ENCODE measurements around the gene LSMEM2. TPM values are rescaled to one million over a fixed set of nuclear protein-coding genes. Genes with fewer than 3 reads are reported as not detected.

Gene LSMEM2
- total and polyA plus RNA-seq, 2 experiments from 2014 or later, result not detected

DNA sequence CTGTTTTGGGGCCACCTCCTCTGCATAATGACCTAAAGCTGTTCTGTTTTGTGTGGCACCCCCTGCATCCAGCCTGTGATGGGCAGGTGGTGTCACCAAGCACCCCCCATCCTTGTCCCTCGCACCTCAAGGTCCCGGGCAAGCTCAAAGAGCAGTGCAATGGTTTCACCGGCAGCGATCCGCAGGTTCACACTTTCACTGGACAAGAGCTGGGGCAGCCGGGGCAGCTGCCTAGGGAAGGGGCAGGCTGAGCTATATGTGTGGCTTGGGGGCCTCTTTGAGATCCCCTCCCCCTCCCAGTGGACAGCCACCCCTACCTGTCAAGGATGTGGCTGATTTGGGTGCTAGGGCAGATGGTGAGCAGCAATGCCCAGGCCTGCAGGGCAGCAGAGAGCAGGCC, 10.2 kb downstream of the LSMEM2 start:
- TF ChIP-seq, protein P1, sequence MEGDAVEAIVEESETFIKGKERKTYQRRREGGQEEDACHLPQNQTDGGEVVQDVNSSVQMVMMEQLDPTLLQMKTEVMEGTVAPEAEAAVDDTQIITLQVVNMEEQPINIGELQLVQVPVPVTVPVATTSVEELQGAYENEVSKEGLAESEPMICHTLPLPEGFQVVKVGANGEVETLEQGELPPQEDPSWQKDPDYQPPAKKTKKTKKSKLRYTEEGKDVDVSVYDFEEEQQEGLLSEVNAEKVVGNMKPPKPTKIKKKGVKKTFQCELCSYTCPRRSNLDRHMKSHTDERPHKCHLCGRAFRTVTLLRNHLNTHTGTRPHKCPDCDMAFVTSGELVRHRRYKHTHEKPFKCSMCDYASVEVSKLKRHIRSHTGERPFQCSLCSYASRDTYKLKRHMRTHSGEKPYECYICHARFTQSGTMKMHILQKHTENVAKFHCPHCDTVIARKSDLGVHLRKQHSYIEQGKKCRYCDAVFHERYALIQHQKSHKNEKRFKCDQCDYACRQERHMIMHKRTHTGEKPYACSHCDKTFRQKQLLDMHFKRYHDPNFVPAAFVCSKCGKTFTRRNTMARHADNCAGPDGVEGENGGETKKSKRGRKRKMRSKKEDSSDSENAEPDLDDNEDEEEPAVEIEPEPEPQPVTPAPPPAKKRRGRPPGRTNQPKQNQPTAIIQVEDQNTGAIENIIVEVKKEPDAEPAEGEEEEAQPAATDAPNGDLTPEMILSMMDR (IDR thresholded peaks at IDR 0.05; ENCODE audit: poor library complexity), result no peak
- no peak for TF ChIP-seq EZH2phosphoT487 (IDR thresholded peaks at IDR 0.05; ENCODE audit: low read depth, severe bottlenecking, unreplicated experiment)
- Histone ChIP-seq H3K79me2 (peaks cover 16% of the 10 kb centered on the region), H3K4me3 (no peak overlapping the region), H3K27ac (no peak overlapping the region), H3K36me3 (replicated peaks; ENCODE audit: insufficient read depth, low read depth) (no peaks in the 10 kb centered on the region), H3K9me2 (replicated peaks; ENCODE audit: insufficient read depth) (no peaks in the 10 kb centered on the region), H3K4me1 (ENCODE audit: insufficient read depth) (peaks cover 15% of the 10 kb centered on the region), H4K20me1 (ENCODE audit: insufficient read depth, poor library complexity, severe bottlenecking) (no peaks in the 10 kb centered on the region), H3K9me3 (ENCODE audit: low read depth) (no peaks in the 10 kb centered on the region), H3K4me2 (no peak overlapping the region), H3K27me3 (no peaks in the 10 kb centered on the region), H2AFZ (no peak overlapping the region)
- DNase-seq (ENCODE audit: low spot score), result no peak
- 97% methylated on average over 6 of the region's 6 CpGs for WGBS (ENCODE audit: low lambda C conversion rate, missing lambda C conversion rate)

DNA sequence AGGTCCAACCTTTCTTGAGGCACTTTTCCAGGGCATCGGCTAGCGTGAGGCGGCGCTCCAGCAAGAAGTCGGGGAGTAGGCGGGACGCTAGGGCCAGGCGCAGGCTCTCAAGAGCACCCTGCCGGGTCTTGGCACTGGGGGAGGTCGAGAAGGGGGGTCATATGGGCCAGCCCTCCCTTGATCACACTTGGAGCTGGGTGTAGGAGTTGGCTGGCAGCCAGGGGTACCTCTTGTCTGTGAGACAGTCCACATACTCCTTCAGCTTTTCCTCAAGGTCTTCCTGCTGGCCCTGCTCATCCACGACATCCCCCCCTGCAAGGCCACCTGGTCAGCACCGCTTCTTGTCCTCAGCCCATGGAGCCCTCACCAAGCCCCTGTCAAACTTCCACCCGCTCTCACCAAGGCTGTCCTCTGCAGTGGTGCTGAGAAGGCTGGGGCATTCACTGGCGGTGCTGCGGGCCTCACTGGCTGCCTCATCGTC, 11.3 kb downstream of the LSMEM2 start:
- DNase-seq (ENCODE audit: low spot score), result no peak
- Histone ChIP-seq H3K36me3 (replicated peaks; ENCODE audit: insufficient read depth, low read depth) (no peaks in the 10 kb centered on the region), H3K27me3 (no peaks in the 10 kb centered on the region), H3K79me2 (peaks cover 16% of the 10 kb centered on the region), H2AFZ (no peak overlapping the region), H3K9me2 (replicated peaks; ENCODE audit: insufficient read depth) (no peaks in the 10 kb centered on the region), H3K27ac (no peak overlapping the region), H4K20me1 (ENCODE audit: insufficient read depth, poor library complexity, severe bottlenecking) (no peaks in the 10 kb centered on the region), H3K9me3 (ENCODE audit: low read depth) (no peaks in the 10 kb centered on the region), H3K4me1 (ENCODE audit: insufficient read depth) (peaks cover 15% of the 10 kb centered on the region), H3K4me2 (peak overlapping the region; percentile 100), H3K4me3 (no peak overlapping the region)
- WGBS (ENCODE audit: low lambda C conversion rate, missing lambda C conversion rate), result 96% methylated on average over 16 of the region's 16 CpGs
- TF ChIP-seq EZH2 (IDR thresholded peaks at IDR 0.05; ENCODE audit: borderline replicate concordance), result no peak
- TF ChIP-seq, protein P1 (IDR thresholded peaks at IDR 0.05; ENCODE audit: poor library complexity), result no peak
- TF ChIP-seq EZH2phosphoT487 (IDR thresholded peaks at IDR 0.05; ENCODE audit: low read depth, severe bottlenecking, unreplicated experiment), result no peak

DNA sequence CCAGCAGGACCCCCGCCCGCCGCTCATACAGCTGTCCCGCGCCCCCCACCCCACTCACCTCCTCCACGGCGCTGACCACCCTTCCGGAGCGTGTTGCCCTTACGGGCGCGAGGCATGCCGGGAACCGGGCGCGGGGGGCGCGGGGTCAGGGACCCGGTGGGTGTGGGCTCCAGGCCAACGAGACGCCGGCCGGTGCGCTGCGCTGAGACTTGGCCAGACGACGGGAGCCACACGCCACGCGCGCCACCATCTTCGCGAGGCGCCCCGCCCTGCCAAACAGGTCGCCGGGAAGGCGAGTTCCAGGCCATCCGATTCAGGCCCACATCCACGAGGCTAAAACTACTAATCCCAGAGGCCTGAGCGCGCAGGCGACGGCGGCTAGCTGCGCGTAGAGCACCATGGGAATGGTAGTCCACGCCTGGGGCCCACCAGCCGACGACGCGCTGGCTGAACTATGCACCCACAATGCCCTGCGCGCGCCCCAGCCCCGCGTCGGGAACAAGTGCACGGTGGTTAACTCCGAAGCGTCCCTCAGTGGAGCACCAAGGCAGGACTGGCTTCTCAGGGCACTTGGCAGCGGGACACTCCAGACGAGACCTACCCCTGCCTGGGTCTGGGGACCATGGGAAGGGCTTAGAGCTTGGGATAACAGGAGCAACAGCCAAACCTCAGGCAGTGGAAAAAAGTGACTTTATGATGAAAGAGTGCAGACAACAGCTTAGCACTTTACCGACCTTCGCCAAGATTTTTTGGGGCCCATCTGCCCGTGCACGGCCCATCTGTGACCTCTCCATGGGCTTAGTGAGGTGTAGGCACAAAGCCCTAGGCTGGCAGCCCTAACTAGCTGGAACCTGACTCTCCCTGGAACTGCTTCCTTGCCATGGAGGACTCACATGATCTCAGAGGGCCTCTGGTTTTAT, 13.5 kb downstream of the LSMEM2 start, which contains the start of gene IFRD2:
Gene IFRD2 (minus strand): TSS at position 271 of the 920 bp plus-strand sequence. CDS start 155 bp downstream, at position 116.
- Histone ChIP-seq H3K36me3 (replicated peaks; ENCODE audit: insufficient read depth, low read depth) (no peaks in the 10 kb centered on the region), H3K9me3 (ENCODE audit: low read depth) (no peaks in the 10 kb centered on the region), H3K27ac (peak within 1 kb of the TSS; percentile 97), H4K20me1 (ENCODE audit: insufficient read depth, poor library complexity, severe bottlenecking) (no peaks in the 10 kb centered on the region), H3K79me2 (peaks cover 16% of the 10 kb centered on the region), H2AFZ (peak within 1 kb of the TSS; percentile 73), H3K4me2 (peak within 1 kb of the TSS; percentile 100), H3K9me2 (replicated peaks; ENCODE audit: insufficient read depth) (no peaks in the 10 kb centered on the region), H3K4me1 (ENCODE audit: insufficient read depth) (peaks cover 15% of the 10 kb centered on the region), H3K4me3 (peak within 1 kb of the TSS; percentile 81), H3K27me3 (no peaks in the 10 kb centered on the region)
- 9% methylated on average over 32 of the region's 67 CpGs for WGBS (ENCODE audit: low lambda C conversion rate, missing lambda C conversion rate)
- peak; percentile 98 for DNase-seq (ENCODE audit: low spot score)
- TF ChIP-seq, protein P1 (IDR thresholded peaks at IDR 0.05; ENCODE audit: poor library complexity), result no peak
- TF ChIP-seq EZH2 (IDR thresholded peaks at IDR 0.05; ENCODE audit: borderline replicate concordance), result no peak
- no peak for TF ChIP-seq EZH2phosphoT487 (IDR thresholded peaks at IDR 0.05; ENCODE audit: low read depth, severe bottlenecking, unreplicated experiment)

All from hepatocyte (in vitro differentiated cells).